Activated naive CD4-positive, alpha-beta T cell treated with Interleukin-2 at 50 U/mL for 16 hours (primary cell): ENCODE results near the gene STKLD1.
A peak's percentile ranks its signal among the peaks of the same experiment; 100 is the strongest.
"Not testable (repeated sequence)": the region's sequence is repeated elsewhere in the genome, so short reads cannot be mapped to it uniquely, and the experiment has no call there.

Experiments
- DNase-seq: peaks from one replicate; pipeline ENCODE4 v3.0.0-alpha.2; 2020

STKLD1 gene

GRCh38 chr9:133366435-133366834 lies 9.7 kb upstream of the STKLD1 start:
- DNase-seq, result no peak

GRCh38 chr9:133367221-133367620 lies 8.9 kb upstream of the STKLD1 start:
- DNase-seq, result no peak

GRCh38 chr9:133367778-133368177 lies 8.4 kb upstream of the STKLD1 start:
- no peak for DNase-seq

- no peak for DNase-seq
Measured at GRCh38 chr9:133368249-133368881, 7.8 kb upstream of the STKLD1 start.

GRCh38 chr9:133369422-133369821 lies 6.7 kb upstream of the STKLD1 start:
- no peak for DNase-seq

- DNase-seq, result peak; percentile 54
Measured at GRCh38 chr9:133369933-133370332, 6.2 kb upstream of the STKLD1 start.

- peak; percentile 42 for DNase-seq
Measured at GRCh38 chr9:133370685-133371084, 5.5 kb upstream of the STKLD1 start.

- DNase-seq, result peak; percentile 84
Measured at GRCh38 chr9:133371261-133371711, 4.9 kb upstream of the STKLD1 start.

- DNase-seq, result no peak
Measured at GRCh38 chr9:133372144-133372543, 4.0 kb upstream of the STKLD1 start.

- DNase-seq, result no peak
Measured at GRCh38 chr9:133374612-133375115, 1.5 kb upstream of the STKLD1 start.

GRCh38 chr9:133375116-133375723 lies 946 bp upstream of the STKLD1 start:
- DNase-seq, result peak; percentile 22

GRCh38 chr9:133377280-133377679 lies 1.1 kb downstream of the STKLD1 start:
- DNase-seq, result not testable (repeated sequence)

GRCh38 chr9:133377721-133378216 lies 1.6 kb downstream of the STKLD1 start:
- DNase-seq, result no peak

- no peak for DNase-seq
Measured at GRCh38 chr9:133378408-133378962, 2.3 kb downstream of the STKLD1 start.

- no peak for DNase-seq
Measured at GRCh38 chr9:133379153-133380086, 3.3 kb downstream of the STKLD1 start.

- no peak for DNase-seq
Measured at GRCh38 chr9:133380734-133381133, 4.6 kb downstream of the STKLD1 start.

GRCh38 chr9:133382507-133383141 lies 6.5 kb downstream of the STKLD1 start:
- no peak for DNase-seq

- DNase-seq, result no peak
Measured at GRCh38 chr9:133383438-133383837, 7.3 kb downstream of the STKLD1 start.

- DNase-seq, result no peak
Measured at GRCh38 chr9:133384736-133385321, 8.7 kb downstream of the STKLD1 start.

GRCh38 chr9:133385452-133385851 lies 9.3 kb downstream of the STKLD1 start:
- no peak for DNase-seq

- DNase-seq, result no peak
Measured at GRCh38 chr9:133386338-133386737, 10.2 kb downstream of the STKLD1 start.

- no peak for DNase-seq
Measured at GRCh38 chr9:133387680-133388079, 11.5 kb downstream of the STKLD1 start.
